HepG2 (cell line): ENCODE measurements around the gene KRT6C. TPM values are rescaled to one million over a fixed set of nuclear protein-coding genes. Genes with fewer than 3 reads are reported as not detected.

Source experiments
- DPF2 ChIP-seq: sonication (generic); formaldehyde crosslinking; IDR thresholded peaks from 2 replicates; pipeline ENCODE4 v1.4.0; 2020; ENCODE audit warnings: mild to moderate bottlenecking, low read depth, missing genetic modification reagents, borderline replicate concordance
- IRF2 ChIP-seq: IDR thresholded peaks from 2 replicates; pipeline ENCODE4 v1.6.1; 2018; ENCODE audit warnings: missing genetic modification reagents, missing compliant biosample characterization
- NFAT5 ChIP-seq: sonication (generic); formaldehyde crosslinking; IDR thresholded peaks from 2 replicates; pipeline ENCODE4 v1.4.0; 2020; ENCODE audit warnings: missing genetic modification reagents
- NFYB ChIP-seq: sonication (generic); formaldehyde crosslinking; IDR thresholded peaks from 2 replicates; pipeline ENCODE4 v1.4.0; 2020; ENCODE audit warnings: missing genetic modification reagents
- REST ChIP-seq, 2 experiments: IDR thresholded peaks; 2 replicates each; pipeline ENCODE4 v1.6.1; 2011 to 2012; ENCODE audit warnings: low read length in 2 of 2, borderline replicate concordance in 1 of 2, low read depth in 1 of 2, mild to moderate bottlenecking in 1 of 2, moderate library complexity in 1 of 2
- SMARCC2 ChIP-seq: fragments of 450-650 bp; IDR thresholded peaks from 2 replicates; pipeline ENCODE4 v1.6.1; 2017; ENCODE audit warnings: antibody characterized with exemption, mild to moderate bottlenecking
- ZNF296 ChIP-seq: sonication (generic); formaldehyde crosslinking; conservative IDR thresholded peaks from 2 replicates; pipeline ENCODE4 v1.5.0; 2020; ENCODE audit warnings: mild to moderate bottlenecking, missing genetic modification reagents
- polyA plus RNA-seq, 8 experiments: library from polyadenylated mRNA; depleted of rRNA in 3 of 8; stranded (reverse) in 7 of 8; unstranded in 1 of 8; fragments of >200 nt; fragmentation: Illumina TruSeq in 4 of 8; extraction: Trizol in 4 of 8; gene quantifications; 2 replicates each; pipeline versions ENCODE4 v1.2.1 to v1.2.3, GENCODE V29; 2011 to 2016; ENCODE audit warnings: low read depth in 4 of 8, missing spikeins in 1 of 8, mixed read lengths in 1 of 8; ENCODE audit not compliant: insufficient read depth in 1 of 8
- total RNA-seq, 5 experiments: library from RNA; depleted of rRNA; stranded (reverse); fragments of >200 nt; fragmentation: Illumina TruSeq; extraction: Trizol; gene quantifications; 2 replicates each; pipeline ENCODE4 v1.2.3, GENCODE V29; 2016; ENCODE audit warnings: low read depth in 1 of 5

The KRT6C gene
- total and polyA plus RNA-seq, 2 of the 13 experiments (the other 11 are each of a cell fraction or from before 2014, with no cell fraction given) = 0.03 TPM; not detected in 1

- TF ChIP-seq ZNF296 (CRISPR knock-in tag) (no peak), SMARCC2 (no peak), NFAT5 (CRISPR knock-in tag) (no peak), NFYB (CRISPR knock-in tag) (no peak), DPF2 (no peak), REST (IDR thresholded peaks at IDR 0.05; ENCODE audit: borderline replicate concordance in 1 of 2, low read depth in 1 of 2, low read length in 2 of 2) (no peak), IRF2 (CRISPR knock-in tag) (no peak)
- TF ChIP-seq, all 625 proteins: peak for 0
These were observed 20.9 kb upstream of the KRT6C start (continued) for GRCh38 chr12:52494518-52494917.
